ENCODE data around the gene KREMEN1. TPM values are rescaled to one million over a fixed set of nuclear protein-coding genes. Genes with fewer than 3 reads are reported as not detected.

The KREMEN1 gene
- total and polyA plus RNA-seq, 10 of the 15 experiments (the other 5 are each of a cell fraction or from before 2014, with no cell fraction given): 0.10 to 2.5 (median 0.20) TPM; not detected in 1

GRCh38 chr22:29124777-29125442 lies 52.1 kb downstream of the KREMEN1 start:
- ChIA-PET CTCF (interaction anchor here (0.9 kb wide), 1 partner anchor 24 kb away, joined by 5 read pairs; no protein-coding TSS in a partner anchor), POLR2A (interaction anchor here (0.8 kb wide), 1 partner anchor 84 kb away, joined by 3 read pairs; no protein-coding TSS in a partner anchor), RAD21 (ENCODE audit: unreplicated experiment) (no interaction called here), SMC1A (ENCODE audit: uncharacterized antibody, unreplicated experiment) (interaction anchor here (1.2 kb wide), 1 partner anchor 29 kb away, joined by 3 read pairs; no protein-coding TSS in a partner anchor)
- BruUV-seq (replicated peaks): no TSS peak
- TF ChIP-seq POLR2AphosphoS2 (IDR thresholded peaks at IDR 0.05; ENCODE audit: low read depth, low read length) (no peak), PKNOX1 (IDR thresholded peaks at IDR 0.05) (no peak), HCFC1 (IDR thresholded peaks at IDR 0.05; ENCODE audit: low read length) (no peak)
- no peaks in the 10 kb centered on the region for H3K36me3 ChIP-seq (ENCODE audit: control insufficient read depth in 2 of 2, insufficient read depth in 2 of 2, low read length in 1 of 2)
- WGBS (ENCODE audit: insufficient coverage, insufficient replicate concordance, low lambda C conversion rate, missing lambda C conversion rate): 69% methylated on average over 10 of the region's 10 CpGs
- H3K4me3 ChIP-seq: no peak overlapping the region
- no peak overlapping the region for H2AFZ ChIP-seq (ENCODE audit: control insufficient read depth, low read depth, low read length)
- no peaks in the 10 kb centered on the region for H3K9me3 ChIP-seq (replicated peaks; ENCODE audit: control insufficient read depth, insufficient read depth, low read length)
- no peaks in the 10 kb centered on the region for H4K20me1 ChIP-seq (ENCODE audit: control insufficient read depth, insufficient read depth)
- intact Hi-C loops (cut with micrococcal nuclease; ENCODE audit: unreplicated experiment) (no loop called here), in situ Hi-C loops (cut with MboI) (no loop called here)
- H3K9ac ChIP-seq (ENCODE audit: control insufficient read depth, insufficient read depth, low read length): no peak overlapping the region
- no peaks in the 10 kb centered on the region; a peak in 1 of 4 replicates for H3K27me3 ChIP-seq (replicated peaks in 1 of 2; ENCODE audit: control insufficient read depth in 2 of 2, insufficient read depth in 2 of 2, low read length in 1 of 2)
- DNase-seq (ENCODE audit: low read depth, low spot score): no peak
- no peak for FAIRE-seq
- no peak for ATAC-seq
- no peaks in the 10 kb centered on the region for H3K79me2 ChIP-seq (ENCODE audit: control insufficient read depth, insufficient read depth, low read length)
- H3K4me1 ChIP-seq (ENCODE audit: control insufficient read depth, insufficient read depth, low read length): no peaks in the 10 kb centered on the region
- no peak overlapping the region for H3K27ac ChIP-seq (ENCODE audit: control insufficient read depth, insufficient read depth)
- H3K4me2 ChIP-seq (ENCODE audit: control insufficient read depth, insufficient read depth): no peak overlapping the region

GRCh38 chr22:29125443-29125778 lies 52.6 kb downstream of the KREMEN1 start:
- POLR2A ChIA-PET: interaction anchor here (0.6 kb wide), 1 partner anchor 228 kb away, joined by 3 read pairs; no protein-coding TSS in a partner anchor
- TF ChIP-seq ESRRA (IDR thresholded peaks at IDR 0.05; ENCODE audit: low read length) (no peak), SP1 (IDR thresholded peaks at IDR 0.05; ENCODE audit: low read depth, low read length) (no peak), KAT2A (conservative IDR thresholded peaks at IDR 0.05; ENCODE audit: control insufficient read depth, low read depth, low read length) (no peak), JUND (IDR thresholded peaks at IDR 0.05; ENCODE audit: low read depth, low read length) (no peak), CREM (IDR thresholded peaks at IDR 0.05; ENCODE audit: low read depth) (no peak), EP300 (IDR thresholded peaks at IDR 0.05; ENCODE audit: borderline replicate concordance in 1 of 2, control insufficient read depth in 1 of 2, low read depth in 2 of 2, low read length in 2 of 2) (no peak), NFYA (IDR thresholded peaks at IDR 0.05; ENCODE audit: borderline replicate concordance, low read depth, low read length) (no peak), ZBTB4 (CRISPR knock-in tag; IDR thresholded peaks at IDR 0.05) (no peak), MYC (IDR thresholded peaks at IDR 0.05; ENCODE audit: insufficient read depth, insufficient read length, insufficient replicate concordance, low read length, severe bottlenecking) (no peak), ASH2L (IDR thresholded peaks at IDR 0.05; ENCODE audit: borderline replicate concordance, low read depth) (no peak)

More at GRCh38 chr22:29125443-29125778, 52.6 kb downstream of the KREMEN1 start:
- ATAC-seq (no peak), FAIRE-seq (no peak), DNase-seq (ENCODE audit: low read depth, low spot score) (no peak)
- CTCF ChIA-PET: interaction anchor here (0.6 to 0.9 kb wide), 2 partner anchors 25 to 54 kb away, joined by 3 to 5 read pairs; no protein-coding TSS in a partner anchor
- SMC1A ChIA-PET (ENCODE audit: uncharacterized antibody, unreplicated experiment): interaction anchor here (1.2 kb wide), 1 partner anchor 29 kb away, joined by 3 read pairs; no protein-coding TSS in a partner anchor
- RAD21 ChIA-PET (ENCODE audit: unreplicated experiment): no interaction called here
- Histone ChIP-seq H2AFZ (ENCODE audit: control insufficient read depth, low read depth, low read length) (no peak overlapping the region), H3K27me3 (replicated peaks in 1 of 2; ENCODE audit: control insufficient read depth in 2 of 2, insufficient read depth in 2 of 2, low read length in 1 of 2) (no peaks in the 10 kb centered on the region; a peak in 1 of 4 replicates), H3K79me2 (ENCODE audit: control insufficient read depth, insufficient read depth, low read length) (no peaks in the 10 kb centered on the region), H3K27ac (ENCODE audit: control insufficient read depth, insufficient read depth) (no peak overlapping the region), H4K20me1 (ENCODE audit: control insufficient read depth, insufficient read depth) (no peaks in the 10 kb centered on the region), H3K9me3 (replicated peaks; ENCODE audit: control insufficient read depth, insufficient read depth, low read length) (no peaks in the 10 kb centered on the region), H3K4me3 (no peak overlapping the region), H3K9ac (ENCODE audit: control insufficient read depth, insufficient read depth, low read length) (no peak overlapping the region), H3K36me3 (ENCODE audit: control insufficient read depth in 2 of 2, insufficient read depth in 2 of 2, low read length in 1 of 2) (no peaks in the 10 kb centered on the region), H3K4me1 (ENCODE audit: control insufficient read depth, insufficient read depth, low read length) (no peaks in the 10 kb centered on the region), H3K4me2 (ENCODE audit: control insufficient read depth, insufficient read depth) (no peak overlapping the region)
- in situ Hi-C loops (cut with MboI): no loop called here
- no TSS peak for BruUV-seq (replicated peaks)
- intact Hi-C loops (cut with micrococcal nuclease; ENCODE audit: unreplicated experiment): no loop called here
- WGBS (ENCODE audit: insufficient coverage, insufficient replicate concordance, low lambda C conversion rate, missing lambda C conversion rate): 10% methylated on average over 2 of the region's 2 CpGs
